Lung (tissue), 12 donors: ENCODE data around the gene CDCP2. TPM values are rescaled to one million over a fixed set of nuclear protein-coding genes. Genes with fewer than 3 reads are reported as not detected.

ENCODE experiments used
- ATAC-seq: fragments of 200-7000 bp; cut with Tn5 transposase; one replicate; pipeline ENCODE4 v1.9.1; 2020; ENCODE audit warnings: moderate number of reproducible peaks; ENCODE audit not compliant: insufficient read depth, low FRiP score
- DNase-seq, 3 donors: peaks; one replicate each; pipeline ENCODE4 v3.0.0-alpha.2; 2013 to 2017
- H3K27ac ChIP-seq, 2 donors: one replicate each; pipeline ENCODE4 v1.5.1; 2013; ENCODE audit warnings: mild to moderate bottlenecking in 2 of 2, moderate library complexity in 2 of 2, control low read depth in 1 of 2, inconsistent platforms in 1 of 2, low read depth in 1 of 2, low read length in 1 of 2
- H3K27me3 ChIP-seq, 3 donors: one replicate each; pipeline ENCODE4 v1.5.1; 2013; ENCODE audit warnings: low read length in 2 of 3; ENCODE audit not compliant: control insufficient read depth in 3 of 3, insufficient read depth in 3 of 3
- H3K36me3 ChIP-seq, 4 donors: one replicate each; pipeline ENCODE4 v1.5.1; 2013; ENCODE audit warnings: low read length in 4 of 4, mild to moderate bottlenecking in 1 of 4, moderate library complexity in 1 of 4; ENCODE audit not compliant: control insufficient read depth in 4 of 4, insufficient read depth in 4 of 4
- H3K4me1 ChIP-seq, 5 donors: one replicate each; pipeline ENCODE4 v1.5.1; 2013; ENCODE audit warnings: low read length in 5 of 5, mild to moderate bottlenecking in 2 of 5, moderate library complexity in 1 of 5; ENCODE audit not compliant: control insufficient read depth in 5 of 5, insufficient read depth in 5 of 5
- H3K4me3 ChIP-seq: one replicate; pipeline ENCODE4 v1.5.1; 2013; ENCODE audit warnings: mild to moderate bottlenecking, control low read depth, moderate library complexity
- H3K9ac ChIP-seq, 2 donors: one replicate each; pipeline ENCODE4 v1.5.1; 2013; ENCODE audit warnings: low read length in 2 of 2, control low read depth in 1 of 2; ENCODE audit not compliant: insufficient read depth in 1 of 2
- H3K9me3 ChIP-seq, 4 donors: one replicate each; pipeline ENCODE4 v1.5.1; 2013; ENCODE audit warnings: low read length in 3 of 4, mild to moderate bottlenecking in 1 of 4, moderate library complexity in 1 of 4; ENCODE audit not compliant: control insufficient read depth in 4 of 4, insufficient read depth in 3 of 4
- CTCF ChIP-seq: IDR thresholded peaks from 2 replicates; pipeline ENCODE4 v1.5.1; 2012; ENCODE audit warnings: mild to moderate bottlenecking; ENCODE audit errors: control extremely low read depth, extremely low read depth
- WGBS, 2 donors: extraction: QIAGEN DNeasy Blood & Tissue Kit; methylation state at CpG; one replicate each; pipeline ENCODE4 v1.1.7; 2013; 5-methylcytosine and 5-hydroxymethylcytosine counted together
- polyA plus RNA-seq, 2 donors: library from polyadenylated mRNA; stranded (reverse); fragments of 200-250 nt; gene quantifications; one replicate each; pipeline ENCODE4 v1.2.1, GENCODE V29; 2013
- total RNA-seq, 2 donors: library from RNA; depleted of rRNA in 1 of 2; stranded (reverse); fragments of >200 nt in 1 of 2; gene quantifications; one replicate each; pipeline ENCODE4 v1.2.1, GENCODE V29; 2014 to 2021
- donor health status: control.
- donor health status: control.
- donor health status: Bipolar disorder and iron deficiency.
- donor health status: healthy.
- donor health status: DM: yes; HTN: yes; CAD: no.

Gene CDCP2
- total and polyA plus RNA-seq, 4 donors: 0.02 to 0.28 (median 0.14) TPM; not detected in 1

GRCh38 chr1:54149734-54150133 lies 3.1 kb downstream of the CDCP2 start:
- H3K27ac ChIP-seq: no peak overlapping the region
- ATAC-seq: no peak
- WGBS, 2 donors: 89 to 98% methylated on average over 3 of the region's 3 CpGs

GRCh38 chr1:54144366-54144765 lies 8.4 kb downstream of the CDCP2 start:
- no peak for TF ChIP-seq CTCF
- ATAC-seq (no peak), DNase-seq (no peak)
- Histone ChIP-seq H3K4me1 (no peaks in the 10 kb centered on the region), H3K36me3 (no peaks in the 10 kb centered on the region), H3K9me3 (no peaks in the 10 kb centered on the region), H3K27me3 (no peaks in the 10 kb centered on the region), H3K27ac (no peak overlapping the region), H3K4me3 (no peak overlapping the region), H3K9ac (no peak overlapping the region)
- WGBS, 2 donors: 96 to 97% methylated on average over 11 of the region's 11 CpGs

More at GRCh38 chr1:54149734-54150133, 3.1 kb downstream of the CDCP2 start:
- DNase-seq: no peak
- H3K27me3 ChIP-seq: no peaks in the 10 kb centered on the region
- no peaks in the 10 kb centered on the region for H3K36me3 ChIP-seq
- H3K9ac ChIP-seq: no peak overlapping the region
- no peak overlapping the region for H3K4me3 ChIP-seq
- no peak for TF ChIP-seq CTCF
- no peaks in the 10 kb centered on the region for H3K9me3 ChIP-seq
- peaks cover 0 to 2% (median 0%) of the 10 kb centered on the region in 5 donors for H3K4me1 ChIP-seq

GRCh38 chr1:54142146-54142900 lies 10.5 kb downstream of the CDCP2 start:
- Histone ChIP-seq H3K4me3 (no peak overlapping the region), H3K4me1 (peaks cover 0 to 8% (median 0%) of the 10 kb centered on the region in 5 donors), H3K9me3 (no peaks in the 10 kb centered on the region), H3K9ac (no peak overlapping the region), H3K27ac (no peak overlapping the region), H3K27me3 (no peaks in the 10 kb centered on the region), H3K36me3 (no peaks in the 10 kb centered on the region)
- no peak for ATAC-seq
- WGBS, 2 donors: 75 to 83% methylated on average over 9 of the region's 9 CpGs
- no peak for DNase-seq
- no peak for TF ChIP-seq CTCF
